LNCaP clone FGC (cell line): ENCODE measurements around the gene HSDL1.

ENCODE experiments used
- DNase-seq: peaks from one replicate; pipeline ENCODE4 v3.0.0-alpha.2; 2011; ENCODE audit warnings: low read depth
- H3K4me3 ChIP-seq: 2 replicates; pipeline ENCODE4 v1.5.1; 2011; ENCODE audit warnings: mild to moderate bottlenecking, low read depth, low read length, control low read depth
- TF ChIP-seq, protein P1 (sequence below): IDR thresholded peaks from 2 replicates; pipeline ENCODE4 v1.5.1; 2012; ENCODE audit warnings: mild to moderate bottlenecking; ENCODE audit not compliant: control insufficient read depth, insufficient read depth; ENCODE audit errors: extremely low read depth

The HSDL1 gene

GRCh38 chr16:84087466-84088151 lies 57.4 kb downstream of the HSDL1 start:
- TF ChIP-seq, protein P1, sequence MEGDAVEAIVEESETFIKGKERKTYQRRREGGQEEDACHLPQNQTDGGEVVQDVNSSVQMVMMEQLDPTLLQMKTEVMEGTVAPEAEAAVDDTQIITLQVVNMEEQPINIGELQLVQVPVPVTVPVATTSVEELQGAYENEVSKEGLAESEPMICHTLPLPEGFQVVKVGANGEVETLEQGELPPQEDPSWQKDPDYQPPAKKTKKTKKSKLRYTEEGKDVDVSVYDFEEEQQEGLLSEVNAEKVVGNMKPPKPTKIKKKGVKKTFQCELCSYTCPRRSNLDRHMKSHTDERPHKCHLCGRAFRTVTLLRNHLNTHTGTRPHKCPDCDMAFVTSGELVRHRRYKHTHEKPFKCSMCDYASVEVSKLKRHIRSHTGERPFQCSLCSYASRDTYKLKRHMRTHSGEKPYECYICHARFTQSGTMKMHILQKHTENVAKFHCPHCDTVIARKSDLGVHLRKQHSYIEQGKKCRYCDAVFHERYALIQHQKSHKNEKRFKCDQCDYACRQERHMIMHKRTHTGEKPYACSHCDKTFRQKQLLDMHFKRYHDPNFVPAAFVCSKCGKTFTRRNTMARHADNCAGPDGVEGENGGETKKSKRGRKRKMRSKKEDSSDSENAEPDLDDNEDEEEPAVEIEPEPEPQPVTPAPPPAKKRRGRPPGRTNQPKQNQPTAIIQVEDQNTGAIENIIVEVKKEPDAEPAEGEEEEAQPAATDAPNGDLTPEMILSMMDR: no peak
- no peak for DNase-seq
- no peak overlapping the region for H3K4me3 ChIP-seq

- DNase-seq: no peak
- TF ChIP-seq, protein P1: no peak
- H3K4me3 ChIP-seq: no peak overlapping the region
Measured at GRCh38 chr16:84087001-84087400, 58.0 kb downstream of the HSDL1 start.

- DNase-seq: no peak
- TF ChIP-seq, protein P1: no peak
- no peak overlapping the region for H3K4me3 ChIP-seq
Measured at GRCh38 chr16:84086341-84086740, 58.6 kb downstream of the HSDL1 start.

GRCh38 chr16:84085773-84086172 lies 59.2 kb downstream of the HSDL1 start:
- TF ChIP-seq, protein P1: no peak
- DNase-seq: no peak
- H3K4me3 ChIP-seq: no peak overlapping the region

DNA sequence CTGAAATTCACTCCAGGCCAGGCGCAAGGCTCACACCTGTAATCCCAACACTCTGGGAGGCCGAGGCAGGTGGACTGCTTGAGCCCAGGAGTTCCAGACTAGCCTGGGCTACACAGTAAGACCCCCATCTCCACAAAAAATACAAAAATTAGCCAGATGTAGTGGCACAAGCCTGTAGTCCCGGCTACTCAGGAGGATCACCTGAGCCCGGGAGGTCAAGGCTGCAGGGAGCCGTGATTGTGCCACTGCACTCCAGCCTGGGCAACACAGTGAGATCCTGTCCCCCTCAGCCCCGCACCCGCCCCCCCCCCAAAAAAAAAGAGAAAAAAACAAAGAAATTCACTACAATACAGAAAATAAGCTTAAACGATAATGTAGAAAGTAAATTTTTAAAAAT lies 59.7 kb downstream of the HSDL1 start:
- DNase-seq: no peak
- TF ChIP-seq, protein P1: no peak
- no peak overlapping the region for H3K4me3 ChIP-seq

DNA sequence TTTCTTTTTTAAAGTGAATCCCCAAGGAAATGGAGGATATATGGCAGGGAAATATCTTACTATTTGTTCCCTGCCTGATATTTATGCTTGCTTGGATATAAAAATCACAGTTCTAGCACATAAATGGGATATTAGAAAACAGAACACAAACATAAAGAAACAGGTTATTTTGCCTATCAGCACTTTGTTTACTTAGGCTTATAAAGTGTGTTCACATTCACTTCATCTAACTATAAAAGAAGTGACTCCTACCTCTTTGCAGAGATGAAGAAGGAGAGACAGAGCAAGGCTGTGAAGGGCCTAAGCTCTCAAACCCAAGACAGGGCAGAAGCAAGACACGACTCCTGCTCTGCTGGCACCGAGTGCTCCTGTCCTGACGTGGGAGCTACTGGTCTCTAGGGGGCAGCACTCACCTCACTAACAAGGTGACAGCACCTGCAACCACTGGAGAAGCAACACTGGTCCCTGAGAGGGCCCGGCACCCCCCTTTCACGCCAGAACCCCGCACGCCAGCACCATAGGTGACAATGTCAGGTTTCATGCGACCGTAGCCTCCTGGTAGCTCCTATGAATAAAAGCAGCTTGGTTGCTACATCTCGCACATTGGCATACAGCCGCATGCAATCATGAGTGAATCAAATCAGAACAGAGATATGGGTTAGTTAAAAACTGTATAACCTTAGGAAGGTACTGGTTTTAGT lies 60.3 kb downstream of the HSDL1 start:
- H3K4me3 ChIP-seq: no peak overlapping the region
- TF ChIP-seq, protein P1: peak; percentile 92
- peak; percentile 51 for DNase-seq
